ENCODE measurements around the gene FBXO9.
A peak's percentile ranks its signal among the peaks of the same experiment; 100 is the strongest.

Gene FBXO9

GRCh38 chr6:53111865-53112264 is 46.7 kb downstream of the FBXO9 start:
- H3K27me3 ChIP-seq (ENCODE audit: control insufficient read depth, insufficient read depth, low read length), result no peaks in the 10 kb centered on the region
- H3K9me3 ChIP-seq (ENCODE audit: control insufficient read depth, insufficient read depth, low read length), result no peaks in the 10 kb centered on the region
- no peaks in the 10 kb centered on the region for H3K36me3 ChIP-seq (ENCODE audit: control insufficient read depth, insufficient read depth, low read length)
- H3K4me3 ChIP-seq (ENCODE audit: low read length), result no peak overlapping the region
- no peaks in the 10 kb centered on the region for H3K4me1 ChIP-seq (ENCODE audit: control insufficient read depth, insufficient read depth, low read length)
- no peak overlapping the region for H3K27ac ChIP-seq (ENCODE audit: low read length)
- no peak for DNase-seq (ENCODE audit: low read depth, low spot score)
- no CpG with 5 or more reads among the region's 6 CpGs for WGBS (ENCODE audit: insufficient coverage, insufficient read length)

- Histone ChIP-seq H3K27ac (ENCODE audit: low read length) (no peak overlapping the region), H3K4me1 (ENCODE audit: control insufficient read depth, insufficient read depth, low read length) (no peaks in the 10 kb centered on the region), H3K9me3 (ENCODE audit: control insufficient read depth, insufficient read depth, low read length) (no peaks in the 10 kb centered on the region), H3K36me3 (ENCODE audit: control insufficient read depth, insufficient read depth, low read length) (no peaks in the 10 kb centered on the region), H3K4me3 (ENCODE audit: low read length) (no peak overlapping the region), H3K27me3 (ENCODE audit: control insufficient read depth, insufficient read depth, low read length) (no peaks in the 10 kb centered on the region)
- DNase-seq (ENCODE audit: low read depth, low spot score), result no peak
These were observed 47.2 kb downstream of the FBXO9 start for GRCh38 chr6:53112404-53112803.

GRCh38 chr6:53112871-53113270 is 47.7 kb downstream of the FBXO9 start:
- no peak overlapping the region for H3K4me3 ChIP-seq (ENCODE audit: low read length)
- H3K9me3 ChIP-seq (ENCODE audit: control insufficient read depth, insufficient read depth, low read length), result no peaks in the 10 kb centered on the region
- no CpG with 5 or more reads among the region's 1 CpG for WGBS (ENCODE audit: insufficient coverage, insufficient read length)
- no peaks in the 10 kb centered on the region for H3K27me3 ChIP-seq (ENCODE audit: control insufficient read depth, insufficient read depth, low read length)
- no peak for DNase-seq (ENCODE audit: low read depth, low spot score)
- no peaks in the 10 kb centered on the region for H3K36me3 ChIP-seq (ENCODE audit: control insufficient read depth, insufficient read depth, low read length)
- H3K4me1 ChIP-seq (ENCODE audit: control insufficient read depth, insufficient read depth, low read length), result no peaks in the 10 kb centered on the region
- no peak overlapping the region for H3K27ac ChIP-seq (ENCODE audit: low read length)

- Histone ChIP-seq H3K27me3 (ENCODE audit: control insufficient read depth, insufficient read depth, low read length) (no peaks in the 10 kb centered on the region), H3K4me1 (ENCODE audit: control insufficient read depth, insufficient read depth, low read length) (no peaks in the 10 kb centered on the region), H3K36me3 (ENCODE audit: control insufficient read depth, insufficient read depth, low read length) (no peaks in the 10 kb centered on the region), H3K9me3 (ENCODE audit: control insufficient read depth, insufficient read depth, low read length) (no peaks in the 10 kb centered on the region), H3K4me3 (ENCODE audit: low read length) (no peak overlapping the region), H3K27ac (ENCODE audit: low read length) (no peak overlapping the region)
- no peak for DNase-seq (ENCODE audit: low read depth, low spot score)
- no CpG with 5 or more reads among the region's 4 CpGs for WGBS (ENCODE audit: insufficient coverage, insufficient read length)
These were observed 48.5 kb downstream of the FBXO9 start for GRCh38 chr6:53113742-53114141.

- Histone ChIP-seq H3K4me3 (ENCODE audit: low read length) (no peak overlapping the region), H3K36me3 (ENCODE audit: control insufficient read depth, insufficient read depth, low read length) (no peaks in the 10 kb centered on the region), H3K4me1 (ENCODE audit: control insufficient read depth, insufficient read depth, low read length) (peaks cover 3% of the 10 kb centered on the region; the same call in 1 of the 2 replicates), H3K27me3 (ENCODE audit: control insufficient read depth, insufficient read depth, low read length) (no peaks in the 10 kb centered on the region), H3K27ac (ENCODE audit: low read length) (no peak overlapping the region), H3K9me3 (ENCODE audit: control insufficient read depth, insufficient read depth, low read length) (no peaks in the 10 kb centered on the region)
- no peak for DNase-seq (ENCODE audit: low read depth, low spot score)
- no CpG with 5 or more reads among the region's 1 CpG for WGBS (ENCODE audit: insufficient coverage, insufficient read length)
These were observed 49.9 kb downstream of the FBXO9 start for GRCh38 chr6:53115113-53115512.

GRCh38 chr6:53115741-53116140 is 50.5 kb downstream of the FBXO9 start:
- Histone ChIP-seq H3K4me3 (ENCODE audit: low read length) (no peak overlapping the region), H3K9me3 (ENCODE audit: control insufficient read depth, insufficient read depth, low read length) (no peaks in the 10 kb centered on the region), H3K36me3 (ENCODE audit: control insufficient read depth, insufficient read depth, low read length) (no peaks in the 10 kb centered on the region), H3K4me1 (ENCODE audit: control insufficient read depth, insufficient read depth, low read length) (peaks cover 3% of the 10 kb centered on the region; the same call in 1 of the 2 replicates), H3K27ac (ENCODE audit: low read length) (no peak overlapping the region), H3K27me3 (ENCODE audit: control insufficient read depth, insufficient read depth, low read length) (no peaks in the 10 kb centered on the region)
- WGBS (ENCODE audit: insufficient coverage, insufficient read length), result no CpG with 5 or more reads among the region's 2 CpGs
- DNase-seq (ENCODE audit: low read depth, low spot score), result no peak

- Histone ChIP-seq H3K27me3 (ENCODE audit: control insufficient read depth, insufficient read depth, low read length) (no peaks in the 10 kb centered on the region), H3K36me3 (ENCODE audit: control insufficient read depth, insufficient read depth, low read length) (no peaks in the 10 kb centered on the region), H3K4me3 (ENCODE audit: low read length) (no peak overlapping the region), H3K9me3 (ENCODE audit: control insufficient read depth, insufficient read depth, low read length) (no peaks in the 10 kb centered on the region), H3K27ac (ENCODE audit: low read length) (no peak overlapping the region), H3K4me1 (ENCODE audit: control insufficient read depth, insufficient read depth, low read length) (peaks cover 3% of the 10 kb centered on the region; the same call in 1 of the 2 replicates)
- no peak for DNase-seq (ENCODE audit: low read depth, low spot score)
- no CpG with 5 or more reads among the region's 1 CpG for WGBS (ENCODE audit: insufficient coverage, insufficient read length)
These were observed 54.1 kb downstream of the FBXO9 start for GRCh38 chr6:53119349-53119748.

GRCh38 chr6:53119772-53120409 is 54.7 kb downstream of the FBXO9 start:
- peak; percentile 18 for DNase-seq (ENCODE audit: low read depth, low spot score)
- H3K27ac ChIP-seq (ENCODE audit: low read length), result no peak overlapping the region
- no peaks in the 10 kb centered on the region for H3K27me3 ChIP-seq (ENCODE audit: control insufficient read depth, insufficient read depth, low read length)
- H3K4me3 ChIP-seq (ENCODE audit: low read length), result no peak overlapping the region
- H3K4me1 ChIP-seq (ENCODE audit: control insufficient read depth, insufficient read depth, low read length), result peaks cover 3% of the 10 kb centered on the region; the same call in 1 of the 2 replicates
- H3K36me3 ChIP-seq (ENCODE audit: control insufficient read depth, insufficient read depth, low read length), result no peaks in the 10 kb centered on the region
- H3K9me3 ChIP-seq (ENCODE audit: control insufficient read depth, insufficient read depth, low read length), result no peaks in the 10 kb centered on the region
- no CpG with 5 or more reads among the region's 4 CpGs for WGBS (ENCODE audit: insufficient coverage, insufficient read length)

GRCh38 chr6:53124131-53124800 is 59.1 kb downstream of the FBXO9 start:
- H3K27me3 ChIP-seq (ENCODE audit: control insufficient read depth, insufficient read depth, low read length), result no peaks in the 10 kb centered on the region
- no peak overlapping the region for H3K27ac ChIP-seq (ENCODE audit: low read length)
- DNase-seq (ENCODE audit: low read depth, low spot score), result no peak
- WGBS (ENCODE audit: insufficient coverage, insufficient read length), result no CpG with 5 or more reads among the region's 10 CpGs
- H3K36me3 ChIP-seq (ENCODE audit: control insufficient read depth, insufficient read depth, low read length), result no peaks in the 10 kb centered on the region
- H3K4me1 ChIP-seq (ENCODE audit: control insufficient read depth, insufficient read depth, low read length), result peaks cover 3% of the 10 kb centered on the region; the same call in 1 of the 2 replicates
- no peaks in the 10 kb centered on the region for H3K9me3 ChIP-seq (ENCODE audit: control insufficient read depth, insufficient read depth, low read length)
- no peak overlapping the region for H3K4me3 ChIP-seq (ENCODE audit: low read length)

GRCh38 chr6:53125276-53125675 is 60.1 kb downstream of the FBXO9 start:
- DNase-seq (ENCODE audit: low read depth, low spot score), result no peak
- no peaks in the 10 kb centered on the region for H3K27me3 ChIP-seq (ENCODE audit: control insufficient read depth, insufficient read depth, low read length)
- no peak overlapping the region for H3K27ac ChIP-seq (ENCODE audit: low read length)
- no CpG with 5 or more reads among the region's 4 CpGs for WGBS (ENCODE audit: insufficient coverage, insufficient read length)
- H3K9me3 ChIP-seq (ENCODE audit: control insufficient read depth, insufficient read depth, low read length), result no peaks in the 10 kb centered on the region
- H3K4me3 ChIP-seq (ENCODE audit: low read length), result no peak overlapping the region
- H3K36me3 ChIP-seq (ENCODE audit: control insufficient read depth, insufficient read depth, low read length), result no peaks in the 10 kb centered on the region
- no peaks in the 10 kb centered on the region for H3K4me1 ChIP-seq (ENCODE audit: control insufficient read depth, insufficient read depth, low read length)

GRCh38 chr6:53128842-53129241 is 63.6 kb downstream of the FBXO9 start:
- no peak overlapping the region for H3K27ac ChIP-seq (ENCODE audit: low read length)
- no peak for DNase-seq (ENCODE audit: low read depth, low spot score)
- H3K27me3 ChIP-seq (ENCODE audit: control insufficient read depth, insufficient read depth, low read length), result no peaks in the 10 kb centered on the region
- H3K4me3 ChIP-seq (ENCODE audit: low read length), result no peak overlapping the region
- H3K9me3 ChIP-seq (ENCODE audit: control insufficient read depth, insufficient read depth, low read length), result no peaks in the 10 kb centered on the region
- no peaks in the 10 kb centered on the region for H3K36me3 ChIP-seq (ENCODE audit: control insufficient read depth, insufficient read depth, low read length)
- no peaks in the 10 kb centered on the region for H3K4me1 ChIP-seq (ENCODE audit: control insufficient read depth, insufficient read depth, low read length)
- no CpG with 5 or more reads among the region's 5 CpGs for WGBS (ENCODE audit: insufficient coverage, insufficient read length)

All from iPS DF 6.9 (cell line).